ENCODE data around the gene S100A8.
A peak's percentile ranks its signal among the peaks of the same experiment; 100 is the strongest.
"Not testable (repeated sequence)": the region's sequence is repeated elsewhere in the genome, so short reads cannot be mapped to it uniquely, and the experiment has no call there.

The S100A8 gene

DNA sequence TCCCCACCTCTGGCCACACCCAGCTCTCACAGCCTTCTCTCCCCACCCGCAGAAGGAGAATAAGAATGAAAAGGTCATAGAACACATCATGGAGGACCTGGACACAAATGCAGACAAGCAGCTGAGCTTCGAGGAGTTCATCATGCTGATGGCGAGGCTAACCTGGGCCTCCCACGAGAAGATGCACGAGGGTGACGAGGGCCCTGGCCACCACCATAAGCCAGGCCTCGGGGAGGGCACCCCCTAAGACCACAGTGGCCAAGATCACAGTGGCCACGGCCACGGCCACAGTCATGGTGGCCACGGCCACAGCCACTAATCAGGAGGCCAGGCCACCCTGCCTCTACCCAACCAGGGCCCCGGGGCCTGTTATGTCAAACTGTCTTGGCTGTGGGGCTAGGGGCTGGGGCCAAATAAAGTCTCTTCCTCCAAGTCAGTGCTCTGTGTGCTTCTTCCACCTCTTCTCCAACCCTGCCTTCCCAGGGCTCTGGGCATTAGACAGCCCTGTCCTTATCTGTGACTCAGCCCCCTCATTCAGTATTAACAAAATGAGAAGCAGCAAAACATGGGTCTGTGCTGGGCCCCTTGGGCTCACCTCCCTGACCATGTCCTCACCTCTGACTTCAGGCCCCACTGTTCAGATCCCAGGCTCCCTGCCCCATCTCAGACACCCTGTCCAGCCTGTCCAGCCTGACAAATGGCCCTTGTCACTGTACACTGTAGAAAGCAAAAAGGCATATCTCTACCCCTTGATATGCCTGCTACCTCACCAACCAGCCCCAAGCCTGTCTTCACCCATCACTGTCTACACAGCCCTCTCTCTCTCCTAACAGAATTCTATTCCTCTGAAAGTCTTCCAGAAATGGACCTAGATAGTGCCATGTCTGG, 30.0 kb downstream of the S100A8 start:
- DNase-seq: no peak

DNA sequence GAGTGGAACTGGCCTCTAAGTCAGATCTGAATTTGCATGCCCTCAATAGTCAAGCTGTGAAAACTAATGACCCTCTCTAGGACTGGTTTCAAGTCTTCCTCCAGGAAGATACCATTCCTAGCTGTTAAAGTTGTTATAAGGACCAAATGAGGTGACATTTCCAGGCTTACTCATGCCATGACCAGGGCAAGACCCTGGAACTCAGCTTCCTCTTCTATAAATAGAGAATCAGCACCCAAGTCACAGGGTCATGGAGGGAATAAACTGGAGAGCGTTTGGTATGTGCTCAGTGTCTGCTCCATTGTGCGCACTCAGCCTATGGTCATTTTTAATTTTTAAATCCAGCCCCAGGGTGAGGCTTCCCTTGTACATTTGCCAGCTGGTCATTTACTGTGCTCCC, 30.7 kb downstream of the S100A8 start:
- DNase-seq: no peak

DNA sequence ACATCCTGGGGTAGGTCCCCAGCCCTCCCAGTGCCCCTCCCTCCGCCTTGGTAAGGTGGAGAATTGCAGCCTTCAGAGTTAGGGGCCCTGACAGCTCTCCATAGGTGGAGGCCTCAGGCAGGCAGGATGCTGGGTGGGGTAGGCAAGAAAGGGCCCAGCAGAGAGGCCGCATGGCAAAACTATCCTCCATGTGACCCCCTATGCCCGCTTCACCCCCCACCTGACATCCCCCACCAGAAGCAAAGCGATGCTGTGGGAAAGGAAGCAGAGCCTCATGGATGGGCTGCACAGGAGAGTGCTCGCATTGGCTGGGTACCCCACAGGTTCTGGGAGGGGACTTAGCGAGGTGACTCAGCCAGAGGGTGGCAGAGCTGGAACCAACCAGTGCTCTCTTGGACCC, 31.6 kb downstream of the S100A8 start:
- DNase-seq: no peak

DNA sequence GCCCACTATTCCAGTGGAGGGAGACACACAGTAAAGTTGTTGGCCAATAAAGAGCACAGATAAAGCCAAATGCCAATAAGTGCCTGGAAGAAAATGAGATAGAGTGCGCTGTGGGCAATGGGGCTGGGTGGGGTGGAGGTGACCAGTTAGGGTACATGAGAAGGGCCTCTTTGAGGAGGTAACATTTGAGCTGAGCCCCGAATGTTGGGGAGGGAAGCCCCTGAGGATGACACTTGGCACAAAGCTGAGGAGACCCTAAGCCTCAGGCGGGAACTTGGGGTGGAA, 32.2 kb downstream of the S100A8 start:
- DNase-seq: no peak

DNA sequence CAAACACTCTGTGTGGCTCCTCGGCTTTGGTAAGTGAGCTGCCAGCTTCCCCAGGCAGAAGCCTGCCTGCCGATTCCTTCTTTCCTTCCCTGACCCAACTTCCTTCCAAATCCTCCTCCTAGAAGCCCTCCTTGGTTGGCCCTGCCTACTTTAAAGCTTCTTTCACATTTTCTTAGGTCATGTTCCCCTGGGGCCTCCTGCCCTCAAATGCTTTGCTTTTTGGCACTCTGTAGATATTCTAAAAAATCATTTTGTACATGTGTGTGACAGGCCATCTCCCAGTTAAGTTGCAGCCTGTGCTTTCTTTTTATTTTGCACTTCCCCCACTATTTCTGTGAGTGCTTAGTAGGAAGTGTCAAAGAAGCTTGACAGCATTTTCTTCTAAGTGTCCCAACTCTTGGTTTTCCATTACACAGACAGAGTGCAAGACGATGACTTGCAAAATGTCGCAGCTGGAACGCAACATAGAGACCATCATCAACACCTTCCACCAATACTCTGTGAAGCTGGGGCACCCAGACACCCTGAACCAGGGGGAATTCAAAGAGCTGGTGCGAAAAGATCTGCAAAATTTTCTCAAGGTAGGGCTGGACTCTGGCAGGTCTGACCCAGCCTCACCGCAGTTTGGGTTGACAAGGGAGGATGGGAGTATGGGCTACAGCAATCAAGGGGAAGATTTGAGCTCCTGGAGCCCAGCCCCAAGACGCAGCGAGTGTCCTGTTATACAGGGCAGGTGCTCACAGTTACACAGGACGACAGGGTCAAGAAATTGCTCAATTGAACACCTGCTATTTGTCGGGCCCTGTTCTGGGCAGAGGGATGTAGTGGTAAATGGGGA, 32.8 kb downstream of the S100A8 start, which contains the start of gene S100A9:
TSS of gene S100A9 (plus strand) at position 2 of the 838 bp plus-strand sequence. CDS start at position 432, 430 bp downstream.
- no peak for DNase-seq

DNA sequence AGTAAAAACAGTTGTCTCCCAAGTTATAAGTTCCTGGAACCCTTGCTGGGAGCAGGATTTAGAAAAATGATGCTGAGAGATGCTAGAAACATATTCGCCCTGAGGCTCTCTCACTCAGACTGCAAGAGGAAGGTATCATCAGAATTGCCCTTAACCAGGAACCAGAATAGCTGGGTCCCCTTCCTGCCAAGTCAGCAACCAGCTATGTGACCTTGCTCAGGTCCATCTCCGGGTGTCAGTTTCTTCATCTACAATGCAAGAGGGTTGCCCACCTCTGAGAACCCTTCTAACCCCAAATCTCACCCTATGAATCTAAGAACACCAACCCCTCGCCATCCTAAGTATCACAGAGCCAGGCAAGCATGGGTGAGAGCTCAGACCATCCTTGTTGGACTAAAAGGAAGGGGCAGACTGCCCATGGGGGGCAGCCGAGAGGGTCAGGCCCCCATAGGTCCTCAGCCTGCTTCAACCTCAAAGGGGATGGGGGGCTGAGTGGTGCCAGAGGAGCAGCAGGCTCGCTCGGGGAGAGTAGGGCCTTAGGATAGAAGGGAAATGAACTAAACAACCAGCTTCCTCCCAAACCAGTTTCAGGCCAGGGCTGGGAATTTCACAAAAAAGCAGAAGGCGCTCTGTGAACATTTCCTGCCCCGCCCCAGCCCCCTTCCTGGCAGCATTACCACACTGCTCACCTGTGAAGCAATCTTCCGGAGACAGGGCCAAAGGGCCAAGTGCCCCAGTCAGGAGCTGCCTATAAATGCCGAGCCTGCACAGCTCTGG, 33.6 kb downstream of the S100A8 start:
- no peak for DNase-seq

DNA sequence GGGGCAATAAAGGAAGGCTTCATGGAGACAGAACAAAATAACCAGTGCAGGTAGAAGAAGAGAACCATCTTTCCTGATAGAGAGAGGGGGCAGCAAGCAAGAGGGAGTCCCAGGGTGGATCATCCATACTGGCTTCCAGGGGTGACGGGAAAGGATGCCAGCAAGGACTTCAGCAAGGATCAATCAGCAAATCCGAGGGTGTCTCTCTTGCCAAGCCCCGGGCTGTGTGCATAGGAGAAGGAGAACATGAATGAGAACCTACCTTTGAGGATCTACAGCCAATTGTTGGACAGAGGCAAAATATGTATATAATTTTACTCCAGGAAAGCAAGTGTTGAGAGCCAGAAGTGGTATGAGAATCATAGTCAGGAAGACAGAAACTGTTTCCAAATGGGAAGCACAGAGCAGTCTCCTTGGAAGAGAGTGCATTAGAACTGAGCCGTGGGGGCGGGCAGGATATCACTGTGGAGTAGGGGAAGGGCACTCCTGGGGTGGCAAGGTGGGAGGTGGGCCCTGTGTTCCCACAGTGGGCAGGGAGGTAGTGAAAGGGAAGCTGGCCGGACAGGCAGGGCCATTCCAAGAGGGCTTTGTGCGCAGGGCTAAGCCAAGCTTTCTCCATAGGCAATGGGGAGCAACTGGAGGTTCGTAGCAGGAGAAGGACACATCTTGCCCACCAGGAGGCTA, 34.3 kb downstream of the S100A8 start:
- no peak for DNase-seq

DNA sequence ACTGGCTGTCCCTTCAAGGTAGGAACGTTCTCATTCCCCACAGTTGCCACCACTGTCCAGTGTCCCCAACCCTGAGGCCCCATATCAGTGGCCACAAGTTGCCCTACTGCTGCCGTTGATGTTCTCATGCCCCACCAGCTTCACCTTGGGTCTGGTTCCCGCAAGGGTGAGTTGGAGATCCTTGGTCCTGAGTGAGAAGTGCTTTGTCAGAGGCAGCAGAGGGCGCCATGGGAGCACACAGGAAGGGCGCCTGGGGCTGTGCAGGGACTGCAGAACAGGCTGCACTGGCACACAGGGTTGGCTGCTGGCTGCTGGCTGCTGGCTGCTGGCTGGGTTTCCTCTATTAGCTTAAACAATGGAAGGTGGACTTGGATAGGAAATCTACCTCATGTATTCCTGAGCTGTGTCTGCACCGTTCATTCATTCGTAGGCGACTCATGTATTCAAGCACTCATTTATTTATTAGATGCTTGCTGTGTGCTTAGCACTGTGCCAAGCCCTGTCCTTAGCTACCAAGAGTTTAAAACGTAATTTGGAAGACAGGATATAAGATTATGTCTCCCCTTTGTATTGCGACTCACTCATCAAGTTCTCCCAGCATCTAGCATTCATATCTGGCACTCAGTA, 35.3 kb downstream of the S100A8 start:
- no peak for DNase-seq

DNA sequence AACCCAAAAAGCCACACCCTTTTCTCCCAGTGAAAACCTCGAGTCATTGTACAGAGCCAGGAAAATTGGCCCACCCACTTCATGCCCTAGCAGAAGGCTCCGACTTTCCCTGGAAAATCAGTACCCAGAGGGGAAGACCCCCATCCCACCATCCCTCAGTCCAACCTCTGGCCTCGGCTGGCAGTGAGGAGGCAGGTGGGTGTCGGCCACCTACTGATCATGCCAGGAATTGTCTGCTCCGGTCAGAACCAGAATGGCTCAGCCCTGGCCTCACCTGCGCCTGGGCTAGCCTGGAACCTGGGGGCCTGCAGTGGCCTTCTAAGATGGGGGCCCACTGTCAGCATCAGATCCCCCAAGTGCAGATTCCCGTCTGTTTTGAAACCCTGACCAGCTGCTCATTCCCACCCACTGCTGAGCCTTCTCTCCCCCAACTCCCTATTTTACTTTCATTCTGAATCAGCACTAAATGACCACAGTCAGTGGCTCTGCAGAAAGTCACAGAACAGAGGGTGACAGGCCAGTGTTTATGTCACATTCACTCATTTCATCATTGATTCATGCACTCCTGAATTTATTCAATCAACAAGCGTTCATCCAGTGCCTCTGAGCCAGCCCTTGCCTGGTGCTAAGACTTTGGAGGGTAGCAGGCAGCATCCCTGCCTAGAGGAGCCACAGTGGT, 36.2 kb downstream of the S100A8 start:
- no peak for DNase-seq

DNA sequence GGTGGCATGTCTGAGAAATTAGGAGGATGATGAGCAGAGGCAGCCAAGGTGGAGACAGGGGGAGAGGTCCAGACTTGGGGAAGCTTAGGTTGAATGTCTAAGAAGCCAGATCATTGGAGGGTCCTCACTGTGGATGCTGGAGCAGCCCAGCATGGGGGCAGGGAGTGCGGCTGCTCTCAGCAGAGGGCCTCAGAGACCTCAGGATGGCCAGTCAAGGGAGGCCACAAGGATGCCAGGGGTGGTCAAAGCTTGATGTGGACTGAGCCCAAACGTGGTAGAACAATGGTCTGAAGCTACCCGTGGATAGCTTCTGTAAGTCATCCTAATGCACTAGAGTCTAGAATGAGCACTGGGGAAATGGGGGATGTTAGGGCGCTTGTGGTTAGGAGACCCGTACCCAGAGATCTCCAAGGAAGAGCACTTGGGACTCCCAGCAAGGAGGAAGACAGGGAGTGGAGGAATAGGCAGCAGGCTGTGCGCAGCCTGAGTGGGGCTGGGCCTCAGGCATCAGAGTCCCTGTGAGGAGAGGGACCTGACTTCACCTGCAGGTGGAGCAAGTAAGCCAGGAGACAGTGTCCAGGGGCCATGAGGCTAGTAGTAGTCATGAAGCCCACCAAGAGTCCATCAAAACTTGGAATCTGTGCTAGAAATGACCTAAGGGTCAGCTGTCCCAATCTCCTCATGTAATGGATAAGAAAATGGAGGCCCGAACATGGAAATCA, 37.5 kb downstream of the S100A8 start:
- no peak for DNase-seq

DNA sequence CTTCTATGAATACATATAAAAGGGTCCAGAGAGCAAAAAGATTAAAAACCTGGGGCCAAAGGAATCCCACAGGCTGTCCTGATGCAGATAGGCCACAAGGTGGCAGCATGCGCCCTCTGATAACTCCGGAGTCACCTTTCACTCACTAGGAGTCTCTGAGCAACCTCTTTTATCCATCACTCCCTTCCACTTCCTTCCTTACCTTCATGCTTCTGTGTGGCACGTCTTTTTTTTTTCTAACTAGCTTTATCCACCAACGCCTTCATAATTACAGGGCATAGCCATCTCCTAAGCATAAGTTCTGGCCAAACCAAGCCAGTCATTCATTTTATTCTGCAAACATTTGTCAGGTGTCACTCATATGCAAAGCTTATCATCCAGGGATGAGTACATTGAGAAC, 38.4 kb downstream of the S100A8 start:
- peak; percentile 33 for DNase-seq

DNA sequence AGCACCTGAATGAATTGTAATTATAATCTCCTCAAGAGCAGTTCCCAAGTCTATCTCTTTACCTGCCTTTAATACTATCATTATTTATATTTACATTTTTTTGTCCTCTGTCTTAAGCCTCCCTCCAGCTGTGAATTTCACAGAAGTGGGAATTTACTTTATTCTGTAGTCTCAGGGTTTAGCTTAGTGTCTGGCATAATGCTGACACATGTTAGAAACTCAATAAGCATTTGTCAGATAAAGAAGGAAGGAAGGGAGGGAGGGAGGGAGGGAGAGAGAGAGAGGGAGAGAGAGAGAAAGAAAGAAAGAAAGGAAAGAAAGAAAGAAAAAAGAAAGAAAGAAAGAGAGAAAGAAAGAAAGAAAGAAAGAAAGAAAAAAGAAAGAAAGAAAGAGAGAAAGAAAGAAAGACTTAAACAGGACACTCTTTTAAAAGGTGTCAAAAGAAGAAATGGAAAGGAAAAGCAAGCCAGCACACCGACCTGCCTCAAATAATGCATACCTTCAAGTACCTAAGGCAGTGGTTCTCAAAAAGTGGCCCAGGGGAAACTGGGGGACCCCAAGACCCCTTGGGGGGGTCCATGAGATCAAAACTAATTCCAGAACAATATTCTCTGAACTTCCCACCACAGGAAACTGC, 40.4 kb downstream of the S100A8 start:
- DNase-seq: no peak

DNA sequence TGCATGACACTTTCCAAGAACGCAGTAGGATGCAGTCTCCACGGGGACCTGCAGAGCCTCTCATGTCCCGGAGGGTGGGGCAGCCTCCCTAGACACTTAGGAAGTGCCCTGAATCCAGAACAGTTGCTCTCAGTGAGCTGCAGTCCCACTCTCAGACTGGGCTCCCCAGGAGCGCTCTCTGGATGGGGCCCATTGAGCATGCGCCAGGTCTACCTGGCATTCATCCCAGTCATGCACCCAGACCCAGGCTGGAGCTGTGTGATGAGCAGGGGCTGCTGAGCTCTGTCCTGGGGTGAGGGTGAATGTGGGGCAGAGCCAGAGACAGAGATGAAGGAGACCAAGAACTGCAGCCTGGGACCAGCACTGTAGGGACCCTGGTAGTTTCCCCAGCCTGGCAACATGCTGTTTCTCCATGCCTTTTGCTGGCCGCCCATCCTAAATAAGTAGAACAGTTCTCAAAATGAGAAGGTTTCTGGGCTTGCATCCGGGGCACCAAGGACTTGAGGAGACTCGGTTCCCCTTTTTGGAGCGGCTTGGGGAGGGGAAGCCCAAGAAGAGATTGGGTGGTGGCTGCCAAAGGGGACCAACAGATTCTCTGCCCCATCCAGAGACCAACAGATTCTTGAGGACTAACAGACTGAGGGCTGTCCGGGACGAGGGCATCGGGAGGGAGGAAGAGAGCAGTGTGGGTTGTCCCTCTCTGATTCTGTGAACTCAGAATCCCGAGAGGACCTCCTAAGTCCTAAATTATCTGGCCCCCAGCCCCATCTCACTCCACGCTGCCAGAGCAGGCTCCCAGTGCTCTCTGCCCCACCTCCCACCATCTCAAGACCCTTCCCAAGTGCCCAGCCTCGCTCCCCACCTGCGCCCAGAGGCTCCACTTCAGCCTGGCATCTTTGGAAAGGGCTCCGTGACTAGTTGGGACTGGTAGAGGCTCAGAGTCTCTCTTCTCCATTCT, 41.2 kb downstream of the S100A8 start:
- no peak for DNase-seq

DNA sequence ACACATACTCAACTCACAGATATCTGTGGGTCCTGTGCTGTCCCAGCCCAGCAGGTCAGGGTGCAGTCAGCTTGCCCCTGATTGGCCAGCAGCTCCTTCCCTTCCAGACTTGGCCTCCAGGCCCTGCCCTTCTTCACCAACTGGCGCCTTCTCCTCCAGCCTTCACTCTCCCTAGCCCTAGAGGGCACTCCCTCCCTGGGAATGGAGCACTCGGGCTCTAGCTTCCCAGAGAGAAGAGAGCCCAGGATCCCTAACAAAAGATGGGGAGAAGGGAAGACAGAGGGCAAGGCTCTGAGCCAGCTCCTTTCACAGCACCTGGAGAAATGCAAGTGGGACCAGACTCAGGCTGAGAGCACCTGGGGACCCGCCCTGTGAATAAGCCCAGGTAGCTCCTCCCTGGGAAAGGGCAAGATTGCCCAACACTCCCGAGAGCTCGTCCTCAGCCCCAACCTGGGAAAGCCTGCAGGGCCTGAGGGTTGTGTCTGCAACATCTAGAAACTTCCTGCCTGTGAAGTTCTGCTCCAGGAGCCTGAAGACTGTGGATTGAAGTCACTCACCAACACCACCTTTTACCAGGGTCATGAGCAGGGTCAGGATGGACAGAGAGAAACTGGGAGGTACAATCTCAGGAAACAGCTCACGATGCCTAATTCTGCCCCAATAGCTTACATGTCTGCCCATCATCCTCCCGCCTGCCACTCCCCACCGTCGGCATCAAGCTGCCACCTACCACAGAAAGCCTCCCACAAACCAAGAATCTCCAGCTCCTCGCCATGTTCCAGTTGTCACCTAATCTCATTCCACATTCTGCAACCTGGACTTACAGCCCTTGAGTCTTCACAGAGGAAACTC, 42.1 kb downstream of the S100A8 start, which contains the start of gene PGLYRP4:
TSS of gene PGLYRP4 (minus strand) at position 331 of the 852 bp plus-strand sequence. CDS start 909 bp downstream, outside the sequence.
- no peak for DNase-seq

DNA sequence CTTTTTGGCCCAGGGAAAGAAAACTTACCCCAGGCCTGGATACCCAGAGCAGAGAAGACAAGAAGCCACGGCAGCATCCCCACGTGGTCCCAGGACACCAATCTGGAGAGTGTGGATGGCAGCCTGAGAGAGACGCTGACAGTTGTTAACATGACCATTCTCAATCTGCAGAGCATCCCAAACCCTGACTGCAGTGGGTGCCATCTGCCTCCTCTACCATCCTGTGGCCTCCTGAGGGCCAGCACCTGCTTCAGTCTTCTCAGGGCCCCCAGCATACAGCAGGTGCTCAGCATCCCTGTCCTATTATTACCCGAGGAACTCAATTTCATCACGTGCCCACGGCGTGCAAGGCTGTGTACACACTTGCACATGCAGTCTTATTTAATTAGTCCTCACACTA, 43.0 kb downstream of the S100A8 start:
- DNase-seq: no peak

DNA sequence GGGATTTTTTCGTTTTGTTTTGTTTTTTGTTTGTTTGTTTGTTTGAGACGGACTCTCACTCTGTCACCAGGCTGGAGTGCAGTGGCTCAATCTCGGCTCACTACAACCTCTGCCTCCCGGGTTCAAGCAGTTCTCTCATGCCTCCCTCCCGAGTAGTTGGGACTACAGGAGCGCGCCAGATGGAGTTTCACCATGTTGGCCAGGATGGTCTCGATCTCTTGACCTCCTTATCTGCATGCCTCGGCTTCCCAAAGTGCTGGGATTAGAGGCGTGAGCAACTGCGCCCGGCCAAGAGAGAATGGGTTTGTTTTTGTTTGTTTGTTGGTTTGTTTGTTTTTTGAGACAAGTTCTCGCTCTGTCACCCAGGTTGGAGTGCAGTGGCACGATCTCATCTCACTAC, 43.8 kb downstream of the S100A8 start:
- not testable (repeated sequence) for DNase-seq

DNA sequence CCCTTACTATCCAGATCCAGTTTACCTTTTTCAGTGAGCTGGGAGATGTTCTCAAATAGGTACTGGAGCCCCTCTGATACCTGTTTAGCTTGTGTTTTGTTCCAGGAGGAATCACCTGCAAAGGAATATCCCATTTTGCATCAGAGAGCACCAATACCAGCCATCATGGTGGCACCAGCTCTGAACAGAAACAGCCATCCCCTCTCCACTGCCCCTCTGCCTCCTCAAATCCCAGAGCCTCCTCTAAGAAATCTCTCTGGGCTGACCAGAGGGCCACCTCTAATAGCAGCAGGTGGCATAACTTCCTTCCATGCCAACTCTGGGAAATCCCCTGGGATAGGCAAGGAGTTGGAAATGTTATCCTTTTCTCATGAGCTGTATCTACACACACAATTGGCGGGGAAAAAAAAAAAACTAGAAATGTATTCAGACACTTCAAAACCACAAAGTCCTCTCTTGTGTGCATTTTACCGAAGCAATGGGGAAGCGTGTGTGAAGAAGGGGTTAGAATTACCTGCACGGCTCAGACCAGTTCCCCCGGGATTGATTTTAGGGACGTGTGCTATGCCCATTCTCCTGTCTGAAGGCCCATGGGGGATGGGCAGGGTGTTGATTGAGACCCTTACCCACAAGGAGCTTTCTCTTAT, 44.7 kb downstream of the S100A8 start:
- DNase-seq: peak; percentile 94
